ENCODE results near the gene GCSAM.

Gene GCSAM

DNA sequence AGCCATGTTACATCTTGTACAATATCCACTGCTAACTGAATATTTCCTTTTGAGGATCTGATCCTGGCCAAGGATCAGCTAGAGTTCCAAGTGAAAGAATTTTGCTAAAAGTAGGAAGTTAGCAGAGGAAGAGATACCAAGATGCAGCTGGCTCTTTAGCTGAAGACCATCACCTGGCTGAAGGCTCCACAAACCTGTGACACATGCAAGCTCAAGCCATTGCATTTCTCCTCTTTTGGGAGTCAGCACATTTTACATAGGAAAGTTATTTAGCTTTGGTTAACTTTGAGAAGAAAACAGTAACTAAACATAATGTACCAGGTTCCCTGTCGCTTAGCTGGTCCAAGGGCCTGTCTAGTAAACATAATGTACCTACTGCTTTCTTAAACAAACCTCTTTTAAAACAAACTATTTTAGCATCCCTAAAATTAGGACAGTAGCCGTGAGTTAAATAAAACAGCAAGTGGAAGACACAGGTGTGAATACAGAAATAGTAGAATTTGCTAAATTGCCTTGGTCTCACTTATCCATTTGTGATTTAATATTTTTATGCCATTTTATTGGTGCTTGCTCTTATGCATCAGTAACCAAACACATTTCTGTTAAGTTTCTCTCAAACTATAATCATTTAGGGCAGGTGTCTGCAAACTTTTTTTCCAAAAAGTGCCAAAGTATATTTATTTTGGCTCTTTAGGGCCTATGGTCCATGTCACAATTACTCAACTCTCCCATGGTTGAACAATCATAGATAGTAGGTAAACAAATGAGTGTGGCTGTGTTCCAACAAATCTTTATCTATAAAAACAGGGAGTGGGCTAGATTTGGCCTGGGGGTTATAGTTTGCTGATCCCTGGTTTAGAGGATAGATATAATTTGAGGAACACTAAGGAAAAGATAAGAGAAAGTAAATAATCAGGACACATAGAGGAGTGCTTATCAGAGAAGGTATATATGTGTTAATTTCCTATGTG is 11.2 kb downstream of the GCSAM start:
- ChIA-PET CTCF (interaction anchor here (1.1 kb wide), 1 partner anchor 10 kb away, joined by 7 read pairs; no protein-coding TSS in a partner anchor), POLR2A (no interaction called here)
- DNase-seq (ENCODE audit: low read depth, low spot score), result no peak
- H3K4me3 ChIP-seq (ENCODE audit: low read depth, low read length), result no peak overlapping the region
- TF ChIP-seq, protein P1, sequence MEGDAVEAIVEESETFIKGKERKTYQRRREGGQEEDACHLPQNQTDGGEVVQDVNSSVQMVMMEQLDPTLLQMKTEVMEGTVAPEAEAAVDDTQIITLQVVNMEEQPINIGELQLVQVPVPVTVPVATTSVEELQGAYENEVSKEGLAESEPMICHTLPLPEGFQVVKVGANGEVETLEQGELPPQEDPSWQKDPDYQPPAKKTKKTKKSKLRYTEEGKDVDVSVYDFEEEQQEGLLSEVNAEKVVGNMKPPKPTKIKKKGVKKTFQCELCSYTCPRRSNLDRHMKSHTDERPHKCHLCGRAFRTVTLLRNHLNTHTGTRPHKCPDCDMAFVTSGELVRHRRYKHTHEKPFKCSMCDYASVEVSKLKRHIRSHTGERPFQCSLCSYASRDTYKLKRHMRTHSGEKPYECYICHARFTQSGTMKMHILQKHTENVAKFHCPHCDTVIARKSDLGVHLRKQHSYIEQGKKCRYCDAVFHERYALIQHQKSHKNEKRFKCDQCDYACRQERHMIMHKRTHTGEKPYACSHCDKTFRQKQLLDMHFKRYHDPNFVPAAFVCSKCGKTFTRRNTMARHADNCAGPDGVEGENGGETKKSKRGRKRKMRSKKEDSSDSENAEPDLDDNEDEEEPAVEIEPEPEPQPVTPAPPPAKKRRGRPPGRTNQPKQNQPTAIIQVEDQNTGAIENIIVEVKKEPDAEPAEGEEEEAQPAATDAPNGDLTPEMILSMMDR (IDR thresholded peaks at IDR 0.05; ENCODE audit: insufficient read depth, low read length, missing control alignments), result no peak

DNA sequence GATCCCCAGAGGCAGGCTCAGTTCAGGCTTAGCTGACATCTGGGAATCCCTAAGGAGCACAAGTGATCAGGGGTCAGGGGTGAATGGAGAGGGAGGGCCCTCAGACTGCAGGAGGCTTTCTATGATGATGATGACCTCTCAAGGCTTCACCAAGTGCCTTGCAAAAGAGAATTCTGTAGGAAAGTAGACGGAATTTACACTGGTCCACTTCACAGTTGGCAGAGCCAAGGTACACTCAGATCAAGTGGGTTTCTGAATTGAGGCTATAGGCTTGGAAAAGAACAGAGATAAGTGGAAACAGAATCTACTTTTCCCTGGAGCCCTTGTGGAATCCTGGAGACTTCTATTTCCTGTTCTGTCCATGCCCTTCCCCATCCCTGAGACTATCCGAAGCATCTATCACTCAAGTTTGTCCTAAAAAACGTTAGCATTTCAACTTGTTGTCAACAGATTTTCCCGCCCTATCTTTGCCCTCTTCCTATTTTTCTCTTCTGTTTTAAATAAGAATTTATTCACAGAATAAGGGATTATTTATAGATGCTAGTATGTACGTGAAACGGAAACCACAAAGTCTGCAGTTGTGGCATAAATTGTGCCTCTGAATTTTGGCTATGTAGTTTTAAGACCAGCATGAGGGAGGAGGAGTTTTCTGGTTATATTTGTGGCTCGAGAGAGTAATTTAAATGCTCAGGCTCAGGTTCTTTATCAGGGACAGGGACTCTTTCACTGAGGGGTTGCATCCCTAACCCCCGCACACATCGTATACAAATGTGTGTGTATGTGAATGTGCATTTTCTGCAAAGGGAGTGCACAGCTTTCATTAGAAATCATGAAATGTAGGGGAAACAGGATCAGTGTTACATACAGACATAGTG is 12.8 kb downstream of the GCSAM start:
- ChIA-PET CTCF (interaction anchor here (3.5 kb wide), 1 partner anchor 12 kb away, joined by 21 read pairs; no protein-coding TSS in a partner anchor), POLR2A (no interaction called here)
- TF ChIP-seq, protein P1 (IDR thresholded peaks at IDR 0.05; ENCODE audit: insufficient read depth, low read length, missing control alignments), result no peak
- DNase-seq (ENCODE audit: low read depth, low spot score), result no peak
- no peak overlapping the region for H3K4me3 ChIP-seq (ENCODE audit: low read depth, low read length)

DNA sequence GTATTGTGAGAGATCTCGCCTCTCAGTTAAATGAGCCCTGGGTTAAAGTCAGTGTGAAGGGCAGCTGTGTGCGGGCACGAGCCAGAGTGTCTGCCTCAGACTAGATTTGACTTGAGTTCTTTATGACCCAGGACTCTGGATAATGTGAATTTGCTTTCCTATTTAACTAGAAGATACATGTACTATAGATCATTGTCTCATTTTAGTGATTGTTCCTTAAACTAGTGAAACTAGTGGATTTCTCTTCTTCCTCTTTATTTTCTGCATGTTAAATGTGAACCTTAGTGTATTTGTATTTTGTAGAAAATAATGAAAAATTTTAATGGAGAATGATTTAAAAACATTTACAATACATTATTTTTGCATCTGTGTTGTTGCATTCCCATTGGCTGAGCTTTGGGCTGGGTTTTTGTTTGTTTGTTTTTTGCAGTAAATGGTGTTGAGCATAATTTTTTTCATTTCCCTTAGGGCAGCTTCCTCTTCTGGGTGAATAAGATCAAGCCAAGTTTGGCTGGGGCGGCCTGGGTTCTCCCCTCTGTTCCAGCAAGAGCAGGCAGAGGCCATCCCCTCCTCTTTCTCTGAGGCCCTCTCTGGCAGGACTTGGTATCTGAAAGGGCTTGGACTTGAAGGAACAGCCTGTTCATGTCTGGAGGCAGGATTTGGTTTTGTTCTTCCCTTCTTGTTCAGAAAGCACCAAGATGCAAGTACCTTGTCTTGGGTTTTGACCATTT is 15.0 kb downstream of the GCSAM start:
- TF ChIP-seq, protein P1 (IDR thresholded peaks at IDR 0.05; ENCODE audit: insufficient read depth, low read length, missing control alignments), result no peak
- no peak for DNase-seq (ENCODE audit: low read depth, low spot score)
- H3K4me3 ChIP-seq (ENCODE audit: low read depth, low read length), result no peak overlapping the region
- ChIA-PET CTCF (interaction anchor here (1.4 to 3.5 kb wide), 3 partner anchors 9 to 17 kb away, joined by 3 to 21 read pairs (median 6); no protein-coding TSS in a partner anchor), POLR2A (no interaction called here)

DNA sequence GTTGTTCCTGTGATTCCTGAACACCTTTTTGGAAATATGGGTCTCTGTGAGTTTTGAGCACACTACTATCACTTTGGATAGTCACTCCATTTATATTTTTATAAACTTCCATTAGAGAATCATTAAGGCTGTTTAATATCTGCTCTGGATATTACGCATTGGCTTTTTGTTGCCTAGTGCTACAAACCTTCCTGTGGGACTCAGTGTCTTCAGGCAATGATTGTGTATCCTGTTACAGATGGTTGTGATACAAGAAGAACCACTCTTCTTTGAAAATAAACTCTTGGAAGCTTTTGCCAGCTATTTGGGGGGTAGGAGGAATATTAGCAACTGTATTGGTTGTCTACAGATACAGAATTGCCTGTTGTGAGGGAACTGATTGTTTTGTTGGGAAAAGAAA is 15.6 kb downstream of the GCSAM start:
- TF ChIP-seq, protein P1 (IDR thresholded peaks at IDR 0.05; ENCODE audit: insufficient read depth, low read length, missing control alignments), result no peak
- DNase-seq (ENCODE audit: low read depth, low spot score), result no peak
- POLR2A ChIA-PET, result no interaction called here
- no peak overlapping the region for H3K4me3 ChIP-seq (ENCODE audit: low read depth, low read length)
- CTCF ChIA-PET, result interaction anchor here (1.4 to 3.5 kb wide), 3 partner anchors 9 to 16 kb away, joined by 3 to 21 read pairs (median 6); no protein-coding TSS in a partner anchor

DNA sequence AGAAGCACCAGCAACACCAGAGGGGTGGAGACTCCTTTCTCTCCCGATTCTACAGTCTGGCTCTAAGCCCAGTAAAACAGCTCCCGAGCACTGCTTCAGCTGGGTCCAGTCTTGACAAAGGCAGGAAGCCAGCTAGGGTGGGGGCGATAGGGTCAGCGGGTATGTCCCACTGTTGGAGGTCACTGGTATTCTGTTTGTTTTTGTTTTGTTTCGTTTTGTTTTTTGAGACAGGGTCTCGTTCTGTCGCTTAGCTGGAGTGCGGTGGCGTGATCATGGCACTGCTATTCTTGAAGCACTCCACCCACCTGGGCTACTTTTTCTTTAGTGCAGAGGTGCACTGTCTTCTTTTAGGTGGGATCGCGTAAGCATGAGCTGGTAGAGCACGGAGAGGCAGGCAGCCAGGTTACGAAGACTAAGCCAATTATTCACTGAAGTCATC is 16.3 kb downstream of the GCSAM start:
- POLR2A ChIA-PET, result no interaction called here
- DNase-seq (ENCODE audit: low read depth, low spot score), result no peak
- CTCF ChIA-PET, result interaction anchor here (1.4 to 3.5 kb wide), 3 partner anchors 9 to 15 kb away, joined by 3 to 21 read pairs (median 6); no protein-coding TSS in a partner anchor
- TF ChIP-seq, protein P1 (IDR thresholded peaks at IDR 0.05; ENCODE audit: insufficient read depth, low read length, missing control alignments), result no peak
- no peak overlapping the region for H3K4me3 ChIP-seq (ENCODE audit: low read depth, low read length)

Measured in AG04449 (cell line).